Measurements from ENCODE around the gene THSD7A. TPM values are rescaled to one million over a fixed set of nuclear protein-coding genes. Genes with fewer than 3 reads are reported as not detected.

THSD7A gene
- total and polyA plus RNA-seq, 9 of the 15 experiments (the other 6 are each of a cell fraction or from before 2014, with no cell fraction given): 0.01 to 0.02 TPM; not detected in 7

DNA sequence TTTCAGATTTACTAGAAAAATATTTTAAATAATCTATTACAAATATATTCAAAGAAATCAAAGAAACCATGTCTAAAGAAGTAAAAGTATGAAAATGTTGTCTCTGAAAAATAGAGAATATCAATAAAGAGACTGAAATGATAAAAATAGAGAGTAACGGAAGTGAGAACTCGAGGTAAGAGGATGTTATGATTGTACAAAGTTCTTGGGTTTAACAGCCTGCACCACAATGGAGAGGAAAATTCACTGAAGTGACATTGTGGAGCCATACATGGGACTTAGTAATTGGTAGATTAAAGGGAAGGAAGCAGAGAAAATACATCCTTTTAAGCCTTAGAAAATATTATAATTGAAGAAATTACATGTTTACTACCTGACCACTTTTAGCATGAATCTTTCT is 77.9 kb downstream of the THSD7A start (continued):
- TF ChIP-seq, protein P1, sequence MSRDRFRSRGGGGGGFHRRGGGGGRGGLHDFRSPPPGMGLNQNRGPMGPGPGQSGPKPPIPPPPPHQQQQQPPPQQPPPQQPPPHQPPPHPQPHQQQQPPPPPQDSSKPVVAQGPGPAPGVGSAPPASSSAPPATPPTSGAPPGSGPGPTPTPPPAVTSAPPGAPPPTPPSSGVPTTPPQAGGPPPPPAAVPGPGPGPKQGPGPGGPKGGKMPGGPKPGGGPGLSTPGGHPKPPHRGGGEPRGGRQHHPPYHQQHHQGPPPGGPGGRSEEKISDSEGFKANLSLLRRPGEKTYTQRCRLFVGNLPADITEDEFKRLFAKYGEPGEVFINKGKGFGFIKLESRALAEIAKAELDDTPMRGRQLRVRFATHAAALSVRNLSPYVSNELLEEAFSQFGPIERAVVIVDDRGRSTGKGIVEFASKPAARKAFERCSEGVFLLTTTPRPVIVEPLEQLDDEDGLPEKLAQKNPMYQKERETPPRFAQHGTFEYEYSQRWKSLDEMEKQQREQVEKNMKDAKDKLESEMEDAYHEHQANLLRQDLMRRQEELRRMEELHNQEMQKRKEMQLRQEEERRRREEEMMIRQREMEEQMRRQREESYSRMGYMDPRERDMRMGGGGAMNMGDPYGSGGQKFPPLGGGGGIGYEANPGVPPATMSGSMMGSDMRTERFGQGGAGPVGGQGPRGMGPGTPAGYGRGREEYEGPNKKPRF (IDR thresholded peaks at IDR 0.05; ENCODE audit: low read depth, low read length): no peak
- TF ChIP-seq PYGO2 (tag; IDR thresholded peaks at IDR 0.05) (no peak), ZNF507 (tag; conservative IDR thresholded peaks at IDR 0.05) (no peak), U2AF1 (optimal IDR thresholded peaks at IDR 0.05; ENCODE audit: low read depth, low read length) (no peak), GTF2F1 (IDR thresholded peaks at IDR 0.05; ENCODE audit: low read depth, low read length) (no peak), GTF2E2 (tag; IDR thresholded peaks at IDR 0.05) (no peak)
- TF ChIP-seq, protein P2, sequence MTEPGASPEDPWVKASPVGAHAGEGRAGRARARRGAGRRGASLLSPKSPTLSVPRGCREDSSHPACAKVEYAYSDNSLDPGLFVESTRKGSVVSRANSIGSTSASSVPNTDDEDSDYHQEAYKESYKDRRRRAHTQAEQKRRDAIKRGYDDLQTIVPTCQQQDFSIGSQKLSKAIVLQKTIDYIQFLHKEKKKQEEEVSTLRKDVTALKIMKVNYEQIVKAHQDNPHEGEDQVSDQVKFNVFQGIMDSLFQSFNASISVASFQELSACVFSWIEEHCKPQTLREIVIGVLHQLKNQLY (CRISPR knock-in tag; conservative IDR thresholded peaks at IDR 0.05): no peak

DNA sequence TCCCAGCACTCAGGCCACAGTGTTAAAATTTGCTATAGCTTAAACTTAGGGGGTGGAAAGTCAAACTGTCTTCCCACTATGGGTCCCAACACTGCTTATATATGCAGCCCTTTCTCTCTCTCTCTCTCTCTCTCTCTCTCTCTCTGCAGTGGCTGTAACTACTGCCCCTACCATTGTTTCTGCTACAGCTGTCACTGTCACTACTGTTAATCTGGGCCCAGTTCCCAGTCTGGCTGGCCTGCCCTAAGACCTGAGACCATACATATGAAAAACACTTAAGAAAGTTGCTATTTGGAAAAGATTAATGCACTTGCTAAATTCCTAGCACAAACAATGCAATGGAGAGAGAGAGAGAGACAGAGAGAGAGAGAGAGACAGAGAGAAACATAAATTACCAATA is 78.6 kb downstream of the THSD7A start:
- CTCF ChIA-PET (ENCODE audit: low intra/inter-chr PET ratio): no interaction called here
- in situ Hi-C loops (cut with MboI): no loop called here
- intact Hi-C loops (cut with micrococcal nuclease): no loop called here
- Histone ChIP-seq H3K9me1 (ENCODE audit: control insufficient read depth, insufficient read depth, low read length) (no peaks in the 10 kb centered on the region), H3K36me3 (ENCODE audit: control insufficient read depth, insufficient read depth, low read length) (no peaks in the 10 kb centered on the region), H2AFZ (ENCODE audit: low read depth, low read length) (no peak overlapping the region), H3K27me3 (ENCODE audit: control insufficient read depth in 2 of 2, insufficient read depth in 2 of 2, low read length in 2 of 2) (no peaks in the 10 kb centered on the region), H3K27ac (ENCODE audit: extremely low read depth, low read depth, low read length) (no peak overlapping the region), H4K20me1 (replicated peaks; ENCODE audit: control insufficient read depth, insufficient read depth, low read length) (no peaks in the 10 kb centered on the region), H3K4me1 (replicated peaks in 1 of 2; ENCODE audit: control insufficient read depth in 2 of 2, insufficient read depth in 2 of 2, low read length in 2 of 2) (no peaks in the 10 kb centered on the region), H3K79me2 (ENCODE audit: control insufficient read depth, insufficient read depth, low read length) (no peaks in the 10 kb centered on the region), H3K9me3 (replicated peaks; ENCODE audit: control insufficient read depth, insufficient read depth, low read depth, low read length) (no peaks in the 10 kb centered on the region), H3K4me3 (no peak overlapping the region), H3K9ac (ENCODE audit: insufficient read depth in 1 of 2, low read depth in 2 of 2, low read length in 2 of 2) (no peak overlapping the region), H3K4me2 (ENCODE audit: insufficient read depth, low read length) (no peak overlapping the region)
- ATAC-seq: no peak
- no TSS peak for BruUV-seq (replicated peaks)
- no peak for FAIRE-seq
- no peak for DNase-seq (ENCODE audit: extremely low read depth in 1 of 4, low spot score in 3 of 4)
- POLR2A ChIA-PET: no interaction called here
- no peak for TF ChIP-seq CBFA2T3 (IDR thresholded peaks at IDR 0.05)
- no peak for TF ChIP-seq MCM2 (IDR thresholded peaks at IDR 0.05; ENCODE audit: low read depth)
- no peak for TF ChIP-seq ZNF785 (CRISPR knock-in tag; IDR thresholded peaks at IDR 0.05)
- no peak for TF ChIP-seq RBM39 (optimal IDR thresholded peaks at IDR 0.05; ENCODE audit: low read depth, low read length)
- no peak for TF ChIP-seq MTA3 (IDR thresholded peaks at IDR 0.05; ENCODE audit: borderline replicate concordance)
- TF ChIP-seq ESRRB (CRISPR knock-in tag; IDR thresholded peaks at IDR 0.05; ENCODE audit: borderline replicate concordance): no peak
- no peak for TF ChIP-seq THRAP3 (IDR thresholded peaks at IDR 0.05; ENCODE audit: borderline replicate concordance)
- TF ChIP-seq HDAC8 (tag; IDR thresholded peaks at IDR 0.05): no peak
- TF ChIP-seq NR2C2 (CRISPR knock-in tag; IDR thresholded peaks at IDR 0.05): no peak
- TF ChIP-seq NR2C2 (tag; IDR thresholded peaks at IDR 0.05): no peak
- TF ChIP-seq MCM7 (IDR thresholded peaks at IDR 0.05): no peak
- no peak for TF ChIP-seq ZNF589 (CRISPR knock-in tag; IDR thresholded peaks at IDR 0.05; ENCODE audit: low read depth)
- TF ChIP-seq, protein P3, sequence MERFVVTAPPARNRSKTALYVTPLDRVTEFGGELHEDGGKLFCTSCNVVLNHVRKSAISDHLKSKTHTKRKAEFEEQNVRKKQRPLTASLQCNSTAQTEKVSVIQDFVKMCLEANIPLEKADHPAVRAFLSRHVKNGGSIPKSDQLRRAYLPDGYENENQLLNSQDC (CRISPR knock-in tag; IDR thresholded peaks at IDR 0.05): no peak
- no peak for TF ChIP-seq FOXJ3 (CRISPR knock-in tag; IDR thresholded peaks at IDR 0.05)
- no peak for TF ChIP-seq FOXK1 (CRISPR knock-in tag; IDR thresholded peaks at IDR 0.05; ENCODE audit: borderline replicate concordance)
